ENCODE results near the gene CADPS.

Gene CADPS

GRCh38 chr3:62378311-62378789, 496.9 kb downstream of the CADPS start:
- Histone ChIP-seq H3K27me3 (ENCODE audit: control insufficient read depth in 2 of 2, insufficient read depth in 2 of 2, low read length in 2 of 2) (peaks cover 38 to 51% of the 10 kb centered on the region in 2 donors), H3K36me3 (ENCODE audit: control insufficient read depth in 2 of 2, insufficient read depth in 2 of 2, low read length in 2 of 2) (no peaks in the 10 kb centered on the region), H3K9ac (ENCODE audit: low read depth in 1 of 2, low read length in 2 of 2) (no peak overlapping the region), H3K4me1 (ENCODE audit: control insufficient read depth in 2 of 2, insufficient read depth in 2 of 2, low read length in 2 of 2) (no peaks in the 10 kb centered on the region), H3K9me3 (ENCODE audit: control insufficient read depth in 2 of 2, low read length in 2 of 2) (peaks cover 0 to 1% of the 10 kb centered on the region in 2 donors), H3K27ac (ENCODE audit: low read depth in 2 of 2, low read length in 2 of 2) (no peak overlapping the region), H3K4me3 (ENCODE audit: low read length in 2 of 2) (no peak overlapping the region)

GRCh38 chr3:62376906-62377877, 498.0 kb downstream of the CADPS start:
- peaks cover 0 to 1% of the 10 kb centered on the region in 2 donors for H3K9me3 ChIP-seq (ENCODE audit: control insufficient read depth in 2 of 2, low read length in 2 of 2)
- H3K9ac ChIP-seq (ENCODE audit: low read depth in 1 of 2, low read length in 2 of 2) = no peak overlapping the region
- H3K27me3 ChIP-seq (ENCODE audit: control insufficient read depth in 2 of 2, insufficient read depth in 2 of 2, low read length in 2 of 2) = peaks cover 38 to 57% of the 10 kb centered on the region in 2 donors
- no peak overlapping the region for H3K27ac ChIP-seq (ENCODE audit: low read depth in 2 of 2, low read length in 2 of 2)
- H3K4me1 ChIP-seq (ENCODE audit: control insufficient read depth in 2 of 2, insufficient read depth in 2 of 2, low read length in 2 of 2) = no peaks in the 10 kb centered on the region
- H3K4me3 ChIP-seq (ENCODE audit: low read length in 2 of 2) = no peak overlapping the region
- H3K36me3 ChIP-seq (ENCODE audit: control insufficient read depth in 2 of 2, insufficient read depth in 2 of 2, low read length in 2 of 2) = no peaks in the 10 kb centered on the region

GRCh38 chr3:62376454-62376720, 498.8 kb downstream of the CADPS start:
- no peaks in the 10 kb centered on the region for H3K36me3 ChIP-seq (ENCODE audit: control insufficient read depth in 2 of 2, insufficient read depth in 2 of 2, low read length in 2 of 2)
- H3K9me3 ChIP-seq (ENCODE audit: control insufficient read depth in 2 of 2, low read length in 2 of 2) = no peaks in the 10 kb centered on the region
- H3K9ac ChIP-seq (ENCODE audit: low read depth in 1 of 2, low read length in 2 of 2) = no peak overlapping the region
- no peak overlapping the region for H3K27ac ChIP-seq (ENCODE audit: low read depth in 2 of 2, low read length in 2 of 2)
- peaks cover 41 to 65% of the 10 kb centered on the region in 2 donors for H3K27me3 ChIP-seq (ENCODE audit: control insufficient read depth in 2 of 2, insufficient read depth in 2 of 2, low read length in 2 of 2)
- no peak overlapping the region for H3K4me3 ChIP-seq (ENCODE audit: low read length in 2 of 2)
- H3K4me1 ChIP-seq (ENCODE audit: control insufficient read depth in 2 of 2, insufficient read depth in 2 of 2, low read length in 2 of 2) = no peaks in the 10 kb centered on the region

GRCh38 chr3:62375655-62376453, 499.4 kb downstream of the CADPS start:
- Histone ChIP-seq H3K36me3 (ENCODE audit: control insufficient read depth in 2 of 2, insufficient read depth in 2 of 2, low read length in 2 of 2) (no peaks in the 10 kb centered on the region), H3K27ac (ENCODE audit: low read depth in 2 of 2, low read length in 2 of 2) (no peak overlapping the region), H3K9me3 (ENCODE audit: control insufficient read depth in 2 of 2, low read length in 2 of 2) (peaks cover 0 to 2% of the 10 kb centered on the region in 2 donors), H3K4me1 (ENCODE audit: control insufficient read depth in 2 of 2, insufficient read depth in 2 of 2, low read length in 2 of 2) (no peaks in the 10 kb centered on the region), H3K27me3 (ENCODE audit: control insufficient read depth in 2 of 2, insufficient read depth in 2 of 2, low read length in 2 of 2) (peaks cover 42 to 71% of the 10 kb centered on the region in 2 donors), H3K4me3 (ENCODE audit: low read length in 2 of 2) (no peak overlapping the region), H3K9ac (ENCODE audit: low read depth in 1 of 2, low read length in 2 of 2) (no peak overlapping the region)

- Histone ChIP-seq H3K27me3 (ENCODE audit: control insufficient read depth in 2 of 2, insufficient read depth in 2 of 2, low read length in 2 of 2) (peaks cover 49 to 77% of the 10 kb centered on the region in 2 donors), H3K4me1 (ENCODE audit: control insufficient read depth in 2 of 2, insufficient read depth in 2 of 2, low read length in 2 of 2) (no peaks in the 10 kb centered on the region), H3K9me3 (ENCODE audit: control insufficient read depth in 2 of 2, low read length in 2 of 2) (peaks cover 0 to 2% of the 10 kb centered on the region in 2 donors), H3K27ac (ENCODE audit: low read depth in 2 of 2, low read length in 2 of 2) (no peak overlapping the region), H3K36me3 (ENCODE audit: control insufficient read depth in 2 of 2, insufficient read depth in 2 of 2, low read length in 2 of 2) (no peaks in the 10 kb centered on the region), H3K9ac (ENCODE audit: low read depth in 1 of 2, low read length in 2 of 2) (no peak overlapping the region), H3K4me3 (ENCODE audit: low read length in 2 of 2) (no peak overlapping the region)
Observed at GRCh38 chr3:62374341-62375218, 500.6 kb downstream of the CADPS start.

GRCh38 chr3:62373714-62374333, 501.4 kb downstream of the CADPS start:
- Histone ChIP-seq H3K27ac (ENCODE audit: low read depth in 2 of 2, low read length in 2 of 2) (no peak overlapping the region), H3K9ac (ENCODE audit: low read depth in 1 of 2, low read length in 2 of 2) (no peak overlapping the region), H3K36me3 (ENCODE audit: control insufficient read depth in 2 of 2, insufficient read depth in 2 of 2, low read length in 2 of 2) (no peaks in the 10 kb centered on the region), H3K4me3 (ENCODE audit: low read length in 2 of 2) (no peak overlapping the region), H3K27me3 (ENCODE audit: control insufficient read depth in 2 of 2, insufficient read depth in 2 of 2, low read length in 2 of 2) (peaks cover 55 to 77% of the 10 kb centered on the region in 2 donors), H3K4me1 (ENCODE audit: control insufficient read depth in 2 of 2, insufficient read depth in 2 of 2, low read length in 2 of 2) (no peaks in the 10 kb centered on the region), H3K9me3 (ENCODE audit: control insufficient read depth in 2 of 2, low read length in 2 of 2) (peaks cover 0 to 2% of the 10 kb centered on the region in 2 donors)

- H3K4me1 ChIP-seq (ENCODE audit: control insufficient read depth in 2 of 2, insufficient read depth in 2 of 2, low read length in 2 of 2) = no peaks in the 10 kb centered on the region
- peaks cover 58 to 77% of the 10 kb centered on the region in 2 donors for H3K27me3 ChIP-seq (ENCODE audit: control insufficient read depth in 2 of 2, insufficient read depth in 2 of 2, low read length in 2 of 2)
- H3K27ac ChIP-seq (ENCODE audit: low read depth in 2 of 2, low read length in 2 of 2) = no peak within 1 kb of the TSS
- H3K36me3 ChIP-seq (ENCODE audit: control insufficient read depth in 2 of 2, insufficient read depth in 2 of 2, low read length in 2 of 2) = no peaks in the 10 kb centered on the region
- H3K9ac ChIP-seq (ENCODE audit: low read depth in 1 of 2, low read length in 2 of 2) = no peak within 1 kb of the TSS
- H3K4me3 ChIP-seq (ENCODE audit: low read length in 2 of 2) = no peak within 1 kb of the TSS
- peaks cover 0 to 2% of the 10 kb centered on the region in 2 donors for H3K9me3 ChIP-seq (ENCODE audit: control insufficient read depth in 2 of 2, low read length in 2 of 2)
Observed at GRCh38 chr3:62373215-62373614, 502.0 kb downstream of the CADPS start, which contains the start of gene FEZF2. Gene FEZF2, minus strand, starts transcription at chr3:62373550. Its CDS starts 682 bp downstream, at chr3:62372868.

- H3K27ac ChIP-seq (ENCODE audit: low read depth in 2 of 2, low read length in 2 of 2) = no peak overlapping the region
- no peaks in the 10 kb centered on the region for H3K4me1 ChIP-seq (ENCODE audit: control insufficient read depth in 2 of 2, insufficient read depth in 2 of 2, low read length in 2 of 2)
- no peak overlapping the region for H3K4me3 ChIP-seq (ENCODE audit: low read length in 2 of 2)
- H3K36me3 ChIP-seq (ENCODE audit: control insufficient read depth in 2 of 2, insufficient read depth in 2 of 2, low read length in 2 of 2) = no peaks in the 10 kb centered on the region
- H3K27me3 ChIP-seq (ENCODE audit: control insufficient read depth in 2 of 2, insufficient read depth in 2 of 2, low read length in 2 of 2) = peaks cover 62 to 82% of the 10 kb centered on the region in 2 donors
- peaks cover 0 to 2% of the 10 kb centered on the region in 2 donors for H3K9me3 ChIP-seq (ENCODE audit: control insufficient read depth in 2 of 2, low read length in 2 of 2)
- H3K9ac ChIP-seq (ENCODE audit: low read depth in 1 of 2, low read length in 2 of 2) = no peak overlapping the region
Observed at GRCh38 chr3:62372621-62373041, 502.6 kb downstream of the CADPS start.
